ENCODE data around the gene PRUNE1.

DNA sequence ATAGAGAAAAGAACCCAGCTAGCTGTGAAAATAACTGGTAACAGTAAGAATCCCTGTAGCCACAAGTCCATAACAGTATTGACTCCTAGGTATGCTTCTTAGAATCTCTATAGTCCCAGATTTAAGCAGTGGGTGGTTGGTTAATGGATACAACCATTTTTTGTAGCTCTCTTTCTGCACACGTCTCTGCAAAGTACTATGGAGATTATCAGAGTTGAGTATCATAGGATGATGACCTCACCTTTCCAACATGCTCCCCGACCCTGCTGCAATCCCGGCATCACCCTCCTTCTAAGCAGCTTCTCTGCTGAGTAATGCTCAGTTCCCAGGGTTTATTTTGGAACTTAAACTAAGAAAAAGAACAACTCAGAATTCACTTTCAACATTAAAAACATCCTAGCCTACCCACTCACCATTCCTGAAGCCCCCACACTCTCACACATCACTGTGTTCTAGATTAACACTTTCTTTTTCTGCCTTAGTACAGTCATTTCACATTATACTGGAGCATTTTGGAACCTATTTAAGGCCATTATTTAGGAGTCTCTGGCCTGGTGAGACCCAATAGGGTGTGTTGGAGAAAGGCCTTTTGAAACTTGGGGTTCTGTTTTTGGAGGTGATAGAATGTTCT lies 54.6 kb downstream of the PRUNE1 start:
- no peak for TF ChIP-seq EZH2 (IDR thresholded peaks at IDR 0.05; ENCODE audit: borderline replicate concordance, low read depth, low read length, poor library complexity, severe bottlenecking)
- TF ChIP-seq, protein P1, sequence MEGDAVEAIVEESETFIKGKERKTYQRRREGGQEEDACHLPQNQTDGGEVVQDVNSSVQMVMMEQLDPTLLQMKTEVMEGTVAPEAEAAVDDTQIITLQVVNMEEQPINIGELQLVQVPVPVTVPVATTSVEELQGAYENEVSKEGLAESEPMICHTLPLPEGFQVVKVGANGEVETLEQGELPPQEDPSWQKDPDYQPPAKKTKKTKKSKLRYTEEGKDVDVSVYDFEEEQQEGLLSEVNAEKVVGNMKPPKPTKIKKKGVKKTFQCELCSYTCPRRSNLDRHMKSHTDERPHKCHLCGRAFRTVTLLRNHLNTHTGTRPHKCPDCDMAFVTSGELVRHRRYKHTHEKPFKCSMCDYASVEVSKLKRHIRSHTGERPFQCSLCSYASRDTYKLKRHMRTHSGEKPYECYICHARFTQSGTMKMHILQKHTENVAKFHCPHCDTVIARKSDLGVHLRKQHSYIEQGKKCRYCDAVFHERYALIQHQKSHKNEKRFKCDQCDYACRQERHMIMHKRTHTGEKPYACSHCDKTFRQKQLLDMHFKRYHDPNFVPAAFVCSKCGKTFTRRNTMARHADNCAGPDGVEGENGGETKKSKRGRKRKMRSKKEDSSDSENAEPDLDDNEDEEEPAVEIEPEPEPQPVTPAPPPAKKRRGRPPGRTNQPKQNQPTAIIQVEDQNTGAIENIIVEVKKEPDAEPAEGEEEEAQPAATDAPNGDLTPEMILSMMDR (conservative IDR thresholded peaks at IDR 0.05; ENCODE audit: low read depth, low read length), result no peak
